ENCODE measurements around the gene PIP4K2B. TPM values are rescaled to one million over a fixed set of nuclear protein-coding genes. Genes with fewer than 3 reads are reported as not detected.

Gene PIP4K2B
- total and polyA plus RNA-seq, 2 of the 8 experiments (the other 6 are each of a cell fraction or from before 2014, with no cell fraction given) = 21.5 to 57.8 TPM

DNA sequence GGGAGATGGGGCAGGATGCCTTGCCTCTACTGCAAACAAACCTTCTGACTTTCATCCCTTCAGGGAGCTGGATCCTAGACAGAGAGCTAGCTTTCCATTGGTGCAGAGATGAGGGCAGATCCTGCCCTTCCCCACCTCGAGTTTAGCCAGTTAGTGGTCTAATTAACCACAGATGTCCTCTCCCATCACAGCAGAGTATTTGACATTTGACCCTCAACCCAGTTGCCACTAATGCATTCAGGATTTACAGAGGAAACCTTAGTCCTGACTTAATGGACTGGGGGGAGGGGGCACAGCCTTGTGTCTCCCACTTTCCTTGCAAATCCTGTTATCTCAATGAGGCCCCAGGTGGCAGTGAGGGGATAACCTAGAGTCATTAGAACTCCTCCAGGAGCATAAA lies 10.2 kb downstream of the PIP4K2B start (continued):
- TF ChIP-seq, protein P1, sequence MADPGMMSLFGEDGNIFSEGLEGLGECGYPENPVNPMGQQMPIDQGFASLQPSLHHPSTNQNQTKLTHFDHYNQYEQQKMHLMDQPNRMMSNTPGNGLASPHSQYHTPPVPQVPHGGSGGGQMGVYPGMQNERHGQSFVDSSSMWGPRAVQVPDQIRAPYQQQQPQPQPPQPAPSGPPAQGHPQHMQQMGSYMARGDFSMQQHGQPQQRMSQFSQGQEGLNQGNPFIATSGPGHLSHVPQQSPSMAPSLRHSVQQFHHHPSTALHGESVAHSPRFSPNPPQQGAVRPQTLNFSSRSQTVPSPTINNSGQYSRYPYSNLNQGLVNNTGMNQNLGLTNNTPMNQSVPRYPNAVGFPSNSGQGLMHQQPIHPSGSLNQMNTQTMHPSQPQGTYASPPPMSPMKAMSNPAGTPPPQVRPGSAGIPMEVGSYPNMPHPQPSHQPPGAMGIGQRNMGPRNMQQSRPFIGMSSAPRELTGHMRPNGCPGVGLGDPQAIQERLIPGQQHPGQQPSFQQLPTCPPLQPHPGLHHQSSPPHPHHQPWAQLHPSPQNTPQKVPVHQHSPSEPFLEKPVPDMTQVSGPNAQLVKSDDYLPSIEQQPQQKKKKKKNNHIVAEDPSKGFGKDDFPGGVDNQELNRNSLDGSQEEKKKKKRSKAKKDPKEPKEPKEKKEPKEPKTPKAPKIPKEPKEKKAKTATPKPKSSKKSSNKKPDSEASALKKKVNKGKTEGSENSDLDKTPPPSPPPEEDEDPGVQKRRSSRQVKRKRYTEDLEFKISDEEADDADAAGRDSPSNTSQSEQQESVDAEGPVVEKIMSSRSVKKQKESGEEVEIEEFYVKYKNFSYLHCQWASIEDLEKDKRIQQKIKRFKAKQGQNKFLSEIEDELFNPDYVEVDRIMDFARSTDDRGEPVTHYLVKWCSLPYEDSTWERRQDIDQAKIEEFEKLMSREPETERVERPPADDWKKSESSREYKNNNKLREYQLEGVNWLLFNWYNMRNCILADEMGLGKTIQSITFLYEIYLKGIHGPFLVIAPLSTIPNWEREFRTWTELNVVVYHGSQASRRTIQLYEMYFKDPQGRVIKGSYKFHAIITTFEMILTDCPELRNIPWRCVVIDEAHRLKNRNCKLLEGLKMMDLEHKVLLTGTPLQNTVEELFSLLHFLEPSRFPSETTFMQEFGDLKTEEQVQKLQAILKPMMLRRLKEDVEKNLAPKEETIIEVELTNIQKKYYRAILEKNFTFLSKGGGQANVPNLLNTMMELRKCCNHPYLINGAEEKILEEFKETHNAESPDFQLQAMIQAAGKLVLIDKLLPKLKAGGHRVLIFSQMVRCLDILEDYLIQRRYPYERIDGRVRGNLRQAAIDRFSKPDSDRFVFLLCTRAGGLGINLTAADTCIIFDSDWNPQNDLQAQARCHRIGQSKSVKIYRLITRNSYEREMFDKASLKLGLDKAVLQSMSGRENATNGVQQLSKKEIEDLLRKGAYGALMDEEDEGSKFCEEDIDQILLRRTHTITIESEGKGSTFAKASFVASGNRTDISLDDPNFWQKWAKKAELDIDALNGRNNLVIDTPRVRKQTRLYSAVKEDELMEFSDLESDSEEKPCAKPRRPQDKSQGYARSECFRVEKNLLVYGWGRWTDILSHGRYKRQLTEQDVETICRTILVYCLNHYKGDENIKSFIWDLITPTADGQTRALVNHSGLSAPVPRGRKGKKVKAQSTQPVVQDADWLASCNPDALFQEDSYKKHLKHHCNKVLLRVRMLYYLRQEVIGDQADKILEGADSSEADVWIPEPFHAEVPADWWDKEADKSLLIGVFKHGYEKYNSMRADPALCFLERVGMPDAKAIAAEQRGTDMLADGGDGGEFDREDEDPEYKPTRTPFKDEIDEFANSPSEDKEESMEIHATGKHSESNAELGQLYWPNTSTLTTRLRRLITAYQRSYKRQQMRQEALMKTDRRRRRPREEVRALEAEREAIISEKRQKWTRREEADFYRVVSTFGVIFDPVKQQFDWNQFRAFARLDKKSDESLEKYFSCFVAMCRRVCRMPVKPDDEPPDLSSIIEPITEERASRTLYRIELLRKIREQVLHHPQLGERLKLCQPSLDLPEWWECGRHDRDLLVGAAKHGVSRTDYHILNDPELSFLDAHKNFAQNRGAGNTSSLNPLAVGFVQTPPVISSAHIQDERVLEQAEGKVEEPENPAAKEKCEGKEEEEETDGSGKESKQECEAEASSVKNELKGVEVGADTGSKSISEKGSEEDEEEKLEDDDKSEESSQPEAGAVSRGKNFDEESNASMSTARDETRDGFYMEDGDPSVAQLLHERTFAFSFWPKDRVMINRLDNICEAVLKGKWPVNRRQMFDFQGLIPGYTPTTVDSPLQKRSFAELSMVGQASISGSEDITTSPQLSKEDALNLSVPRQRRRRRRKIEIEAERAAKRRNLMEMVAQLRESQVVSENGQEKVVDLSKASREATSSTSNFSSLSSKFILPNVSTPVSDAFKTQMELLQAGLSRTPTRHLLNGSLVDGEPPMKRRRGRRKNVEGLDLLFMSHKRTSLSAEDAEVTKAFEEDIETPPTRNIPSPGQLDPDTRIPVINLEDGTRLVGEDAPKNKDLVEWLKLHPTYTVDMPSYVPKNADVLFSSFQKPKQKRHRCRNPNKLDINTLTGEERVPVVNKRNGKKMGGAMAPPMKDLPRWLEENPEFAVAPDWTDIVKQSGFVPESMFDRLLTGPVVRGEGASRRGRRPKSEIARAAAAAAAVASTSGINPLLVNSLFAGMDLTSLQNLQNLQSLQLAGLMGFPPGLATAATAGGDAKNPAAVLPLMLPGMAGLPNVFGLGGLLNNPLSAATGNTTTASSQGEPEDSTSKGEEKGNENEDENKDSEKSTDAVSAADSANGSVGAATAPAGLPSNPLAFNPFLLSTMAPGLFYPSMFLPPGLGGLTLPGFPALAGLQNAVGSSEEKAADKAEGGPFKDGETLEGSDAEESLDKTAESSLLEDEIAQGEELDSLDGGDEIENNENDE (IDR thresholded peaks at IDR 0.05; ENCODE audit: insufficient replicate concordance, low read length) = no peak
- TF ChIP-seq SRF (IDR thresholded peaks at IDR 0.05; ENCODE audit: low read depth, low read length) = no peak
- no peak for TF ChIP-seq POU5F1 (IDR thresholded peaks at IDR 0.05; ENCODE audit: low read depth, low read length)
- TF ChIP-seq EZH2 (IDR thresholded peaks at IDR 0.05; ENCODE audit: low read depth, low read length, severe bottlenecking) = no peak
- TF ChIP-seq CTBP2 (IDR thresholded peaks at IDR 0.05; ENCODE audit: borderline replicate concordance, insufficient read depth, insufficient read length, low read length) = no peak
- no peak for TF ChIP-seq ASH2L (IDR thresholded peaks at IDR 0.05; ENCODE audit: low read length)
- TF ChIP-seq TAF1 (IDR thresholded peaks at IDR 0.05; ENCODE audit: low read depth, low read length) = no peak
- no peak for TF ChIP-seq SIN3A (conservative IDR thresholded peaks at IDR 0.05 in 1 of 2, IDR thresholded peaks at IDR 0.05 in 1 of 2; ENCODE audit: low read depth in 1 of 2, low read length in 2 of 2)
- no peak for TF ChIP-seq NRF1 (IDR thresholded peaks at IDR 0.05; ENCODE audit: low read depth, low read length)
- TF ChIP-seq JUN (IDR thresholded peaks at IDR 0.05; ENCODE audit: low read depth, low read length) = no peak
- TF ChIP-seq ZNF274 (IDR thresholded peaks at IDR 0.05; ENCODE audit: borderline replicate concordance, extremely low read depth, low read length) = no peak
- no peak for TF ChIP-seq CBX5 (IDR thresholded peaks at IDR 0.05; ENCODE audit: low read depth, low read length)

Measured in H1 (cell line).